Fibroblast of villous mesenchyme (primary cell): ENCODE measurements around the gene LPCAT3. TPM values are rescaled to one million over a fixed set of nuclear protein-coding genes. Genes with fewer than 3 reads are reported as not detected.
"Not testable (repeated sequence)": the region's sequence is repeated elsewhere in the genome, so short reads cannot be mapped to it uniquely, and the experiment has no call there.

Source experiments
- DNase-seq: peaks from one replicate; pipeline ENCODE4 v3.0.0-alpha.2; 2010; ENCODE audit warnings: low read depth
- H3K4me3 ChIP-seq: 2 replicates; pipeline ENCODE4 v1.5.1; 2011; ENCODE audit warnings: low read depth, mild to moderate bottlenecking, low read length
- total RNA-seq: library from RNA; depleted of rRNA; stranded (reverse); fragments of >200 nt; gene quantifications from 2 replicates; pipeline ENCODE4 v1.2.3, GENCODE V29; 2012
- TF ChIP-seq, protein P1 (sequence below): IDR thresholded peaks from 2 replicates; pipeline ENCODE4 v1.5.1; 2012; ENCODE audit warnings: low read depth, mild to moderate bottlenecking, low read length; ENCODE audit not compliant: insufficient read depth

The LPCAT3 gene
- total RNA-seq, 1 donor: 26.3 TPM

DNA sequence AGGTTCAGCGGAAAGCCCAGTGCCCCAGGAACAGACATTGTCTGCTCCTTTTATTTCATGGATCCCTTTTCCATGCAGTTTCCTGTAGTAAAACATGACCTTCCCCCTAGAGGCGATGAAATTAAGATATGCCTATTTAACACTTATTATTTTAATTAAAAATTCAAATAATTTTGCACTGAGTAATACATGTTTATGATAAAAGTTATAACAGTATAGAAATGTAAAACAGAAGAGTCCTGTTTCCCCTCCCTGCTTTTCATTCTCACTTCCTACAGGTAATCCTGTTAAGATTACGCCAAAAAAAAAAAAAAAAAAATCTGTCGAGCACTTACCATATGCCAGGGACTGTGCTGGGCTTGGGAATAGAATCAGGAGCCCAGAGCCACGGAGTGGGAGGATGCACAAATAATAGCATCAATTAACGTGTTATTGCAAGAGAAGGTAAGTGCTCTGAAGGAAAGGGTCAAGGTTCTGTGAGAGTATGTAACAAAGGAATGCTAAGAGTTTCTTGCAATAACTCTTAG, 830 bp upstream of the LPCAT3 start:
- TF ChIP-seq, protein P1, sequence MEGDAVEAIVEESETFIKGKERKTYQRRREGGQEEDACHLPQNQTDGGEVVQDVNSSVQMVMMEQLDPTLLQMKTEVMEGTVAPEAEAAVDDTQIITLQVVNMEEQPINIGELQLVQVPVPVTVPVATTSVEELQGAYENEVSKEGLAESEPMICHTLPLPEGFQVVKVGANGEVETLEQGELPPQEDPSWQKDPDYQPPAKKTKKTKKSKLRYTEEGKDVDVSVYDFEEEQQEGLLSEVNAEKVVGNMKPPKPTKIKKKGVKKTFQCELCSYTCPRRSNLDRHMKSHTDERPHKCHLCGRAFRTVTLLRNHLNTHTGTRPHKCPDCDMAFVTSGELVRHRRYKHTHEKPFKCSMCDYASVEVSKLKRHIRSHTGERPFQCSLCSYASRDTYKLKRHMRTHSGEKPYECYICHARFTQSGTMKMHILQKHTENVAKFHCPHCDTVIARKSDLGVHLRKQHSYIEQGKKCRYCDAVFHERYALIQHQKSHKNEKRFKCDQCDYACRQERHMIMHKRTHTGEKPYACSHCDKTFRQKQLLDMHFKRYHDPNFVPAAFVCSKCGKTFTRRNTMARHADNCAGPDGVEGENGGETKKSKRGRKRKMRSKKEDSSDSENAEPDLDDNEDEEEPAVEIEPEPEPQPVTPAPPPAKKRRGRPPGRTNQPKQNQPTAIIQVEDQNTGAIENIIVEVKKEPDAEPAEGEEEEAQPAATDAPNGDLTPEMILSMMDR: no peak
- no peak for DNase-seq
- H3K4me3 ChIP-seq: peak overlapping the region; percentile 94

- H3K4me3 ChIP-seq: peak overlapping the region; percentile 94
- TF ChIP-seq, protein P1: no peak
- no peak for DNase-seq
Measured at GRCh38 chr12:7017870-7018349, 366 bp downstream of the LPCAT3 start.

- peak overlapping the region; percentile 94 for H3K4me3 ChIP-seq
- TF ChIP-seq, protein P1: no peak
- DNase-seq: no peak
Measured at GRCh38 chr12:7016958-7017571, 1.2 kb downstream of the LPCAT3 start.

DNA sequence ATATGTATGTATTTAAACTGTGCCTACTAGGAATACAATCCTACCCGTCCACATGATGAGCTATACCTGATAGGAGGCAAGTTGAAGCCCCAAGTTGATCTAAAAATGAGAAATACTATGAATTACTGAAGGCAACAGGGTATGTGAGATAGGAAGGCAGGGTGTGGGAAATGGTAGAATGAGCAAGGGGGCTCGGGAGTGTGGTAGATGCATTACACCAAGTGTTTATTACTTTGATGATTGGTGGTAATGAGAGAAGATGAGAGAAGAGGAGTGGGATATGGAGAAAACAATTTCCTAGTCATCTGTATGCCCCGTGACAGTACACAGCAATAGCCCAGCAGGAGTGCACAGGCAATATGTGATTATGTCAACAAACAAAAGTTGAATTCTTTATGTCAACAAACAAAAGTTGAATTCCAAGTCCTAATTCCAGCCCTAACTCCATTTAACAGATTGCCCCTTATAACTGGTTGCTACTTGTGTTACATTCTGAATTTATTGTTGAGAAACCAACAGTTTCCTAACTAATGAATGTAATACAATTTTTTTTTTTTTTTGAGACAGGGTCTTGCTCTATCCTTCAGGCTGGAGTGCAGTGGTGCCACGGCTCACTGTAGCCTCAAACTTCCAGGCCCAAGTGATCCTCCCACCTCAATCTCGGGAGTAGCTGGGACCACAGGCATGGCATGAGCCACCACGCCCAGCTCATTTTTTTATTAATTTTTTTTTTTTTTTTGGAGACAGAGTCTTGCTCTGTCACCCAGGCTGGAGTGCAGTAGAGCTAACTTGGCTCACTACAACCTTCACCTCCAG, 2.5 kb downstream of the LPCAT3 start:
- peak; percentile 28 for DNase-seq
- H3K4me3 ChIP-seq: no peak overlapping the region
- TF ChIP-seq, protein P1: no peak

DNA sequence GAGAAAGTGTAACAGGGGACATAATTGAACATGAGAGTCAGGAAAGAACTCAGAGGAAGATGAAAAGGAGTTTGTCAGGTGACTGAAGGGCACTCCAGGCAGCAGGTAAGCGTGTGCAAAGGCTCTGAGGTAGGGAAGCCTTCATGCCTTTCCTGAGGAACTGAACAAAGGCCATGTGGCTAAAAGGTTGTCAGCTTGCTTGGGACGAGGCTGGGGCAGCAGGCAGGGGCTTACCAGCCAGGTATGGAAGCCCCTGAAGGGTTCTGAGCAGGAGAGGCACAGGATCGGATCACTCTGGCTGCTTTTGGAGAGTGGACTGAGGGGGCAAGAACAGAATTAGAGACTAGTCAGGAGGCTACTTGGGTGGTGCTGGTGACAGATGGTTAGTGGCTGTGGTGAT, 5.2 kb downstream of the LPCAT3 start:
- TF ChIP-seq, protein P1: no peak
- H3K4me3 ChIP-seq: no peak overlapping the region
- DNase-seq: no peak

DNA sequence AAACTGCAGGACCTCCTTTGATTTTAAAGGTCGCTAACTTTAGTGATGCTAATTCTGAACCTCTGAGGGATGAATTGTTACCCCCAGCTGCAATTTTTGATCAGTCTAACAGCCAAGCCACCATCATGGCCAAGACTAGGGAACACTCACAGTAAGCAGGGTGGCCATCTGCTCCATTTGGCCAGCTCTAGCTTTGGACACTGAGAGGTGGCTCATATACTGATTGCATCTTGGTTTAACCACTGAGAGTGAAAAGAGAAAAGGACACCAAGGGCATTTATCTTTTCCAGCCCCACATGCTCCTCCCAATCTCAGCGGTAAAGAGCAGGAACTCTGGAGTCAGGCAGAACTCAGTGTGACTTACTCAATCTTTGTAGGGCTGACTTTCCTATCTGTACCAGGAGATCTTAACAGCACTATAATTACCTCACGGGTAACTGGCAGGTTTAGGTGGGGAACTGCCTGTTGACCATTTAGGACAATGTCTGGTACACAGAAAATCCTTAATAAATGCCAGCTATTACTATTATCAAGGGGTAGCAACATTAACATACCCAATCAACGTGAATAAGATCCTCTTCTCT, 6.2 kb downstream of the LPCAT3 start:
- TF ChIP-seq, protein P1: no peak
- no peak for DNase-seq
- no peak overlapping the region for H3K4me3 ChIP-seq

- H3K4me3 ChIP-seq, DNase-seq: not testable (repeated sequence)
Measured at GRCh38 chr12:7011398-7011797, 6.9 kb downstream of the LPCAT3 start.
